ENCODE results near the gene PALLD. TPM values are rescaled to one million over a fixed set of nuclear protein-coding genes. Genes with fewer than 3 reads are reported as not detected.

The PALLD gene
- polyA plus RNA-seq, 3 donors, result 7.0 to 145 (median 22.7) TPM

DNA sequence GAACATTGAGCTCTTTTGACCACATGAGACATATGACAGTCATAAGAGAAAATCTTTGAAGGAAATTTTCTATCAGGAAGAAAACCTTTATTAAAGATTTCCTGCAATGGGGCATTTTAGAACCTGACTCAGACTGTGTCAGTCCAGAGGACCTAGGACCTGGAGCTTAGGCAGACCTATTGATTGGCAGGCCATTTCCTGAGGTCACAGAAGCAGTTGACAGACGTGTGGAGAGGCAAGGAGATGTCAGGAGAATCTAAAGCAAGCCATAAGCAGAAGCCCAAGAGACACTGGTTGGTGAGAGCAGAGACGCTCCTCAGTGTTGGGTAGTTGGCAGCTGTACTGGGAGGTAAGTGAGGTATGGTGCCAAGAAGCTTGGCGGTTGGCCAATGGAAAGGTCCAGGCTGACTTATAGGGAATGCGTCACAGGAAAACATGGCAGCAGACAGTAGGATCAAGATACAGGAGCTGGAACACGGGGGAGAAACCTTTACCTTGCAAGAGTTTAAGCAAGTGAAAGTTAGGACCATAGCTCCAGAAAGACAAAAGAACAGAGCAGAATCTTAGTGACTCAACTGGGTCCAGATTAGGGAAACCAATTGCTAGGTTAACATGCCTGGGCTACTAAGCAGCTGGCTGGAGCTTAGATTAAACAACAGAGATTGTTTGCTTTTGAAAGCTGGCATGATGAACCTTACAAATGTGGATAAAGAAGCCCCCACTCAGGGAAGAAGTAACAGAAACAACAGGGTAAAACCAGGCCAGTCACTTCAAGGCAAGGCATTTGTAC lies 18.6 kb downstream of the PALLD start:
- no peak overlapping the region for H3K27ac ChIP-seq (ENCODE audit: low read depth, low read length)
- WGBS, 3 donors, result 47 to 87% (median 83%) methylated on average over 5 of the region's 5 CpGs

GRCh38 chr4:168516841-168517240 lies 20.0 kb downstream of the PALLD start:
- 42 to 79% (median 75%) methylated on average over 2 of the region's 2 CpGs for WGBS, 3 donors

GRCh38 chr4:168519576-168519975 lies 22.7 kb downstream of the PALLD start:
- no peak overlapping the region for H3K27ac ChIP-seq (ENCODE audit: low read depth, low read length)
- 96 to 100% (median 97%) methylated on average over 1 of the region's 1 CpG for WGBS, 3 donors

More at GRCh38 chr4:168516841-168517240, 20.0 kb downstream of the PALLD start:
- no peak overlapping the region for H3K27ac ChIP-seq (ENCODE audit: low read depth, low read length)

- 44 to 59% (median 55%) methylated on average over 2 of the region's 2 CpGs for WGBS, 3 donors
- no peak overlapping the region for H3K27ac ChIP-seq (ENCODE audit: low read depth, low read length)
These were observed 24.9 kb downstream of the PALLD start for GRCh38 chr4:168521721-168522120.

GRCh38 chr4:168522356-168522755 lies 25.5 kb downstream of the PALLD start:
- 65 to 68% (median 68%) methylated on average over 2 of the region's 2 CpGs for WGBS, 3 donors
- H3K27ac ChIP-seq (ENCODE audit: low read depth, low read length), result no peak overlapping the region

- H3K27ac ChIP-seq (ENCODE audit: low read depth, low read length), result no peak overlapping the region
- 68 to 93% (median 74%) methylated on average over 2 of the region's 2 CpGs for WGBS, 3 donors
These were observed 26.1 kb downstream of the PALLD start for GRCh38 chr4:168522829-168523489.

GRCh38 chr4:168524006-168524405 lies 27.2 kb downstream of the PALLD start:
- no peak overlapping the region for H3K27ac ChIP-seq (ENCODE audit: low read depth, low read length)

DNA sequence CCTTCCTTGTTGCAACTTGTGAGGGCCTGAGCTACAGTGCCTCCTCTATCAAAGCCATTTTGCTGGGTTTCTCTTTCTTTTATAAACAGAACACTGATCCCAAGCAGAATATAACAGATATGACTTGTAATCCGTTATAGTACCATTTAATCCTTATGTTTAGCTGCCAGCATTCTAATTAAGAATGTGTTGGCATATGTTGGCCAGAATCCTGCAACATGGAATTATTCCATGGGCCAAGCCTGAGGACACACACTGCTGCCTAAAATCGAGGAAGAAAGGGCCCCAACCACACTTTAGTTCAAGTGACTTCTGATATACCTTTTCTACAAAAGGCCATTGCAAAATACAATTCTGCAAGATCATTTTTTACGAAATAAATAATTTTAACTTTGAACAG lies 28.0 kb downstream of the PALLD start:
- H3K27ac ChIP-seq (ENCODE audit: low read depth, low read length), result no peak overlapping the region
- 87 to 90% (median 90%) methylated on average over 3 of the region's 3 CpGs for WGBS, 3 donors

- H3K27ac ChIP-seq (ENCODE audit: low read depth, low read length), result no peak overlapping the region
- 94 to 100% (median 100%) methylated on average over 1 of the region's 1 CpG for WGBS, 3 donors
These were observed 30.7 kb downstream of the PALLD start for GRCh38 chr4:168527560-168527959.

- WGBS, 3 donors, result 81 to 90% (median 89%) methylated on average over 8 of the region's 8 CpGs
- no peak overlapping the region for H3K27ac ChIP-seq (ENCODE audit: low read depth, low read length)
These were observed 31.5 kb downstream of the PALLD start for GRCh38 chr4:168528131-168528949.

- WGBS, 3 donors, result 85 to 91% (median 88%) methylated on average over 6 of the region's 6 CpGs
- no peak overlapping the region for H3K27ac ChIP-seq (ENCODE audit: low read depth, low read length)
These were observed 32.4 kb downstream of the PALLD start for GRCh38 chr4:168529257-168529656.

DNA sequence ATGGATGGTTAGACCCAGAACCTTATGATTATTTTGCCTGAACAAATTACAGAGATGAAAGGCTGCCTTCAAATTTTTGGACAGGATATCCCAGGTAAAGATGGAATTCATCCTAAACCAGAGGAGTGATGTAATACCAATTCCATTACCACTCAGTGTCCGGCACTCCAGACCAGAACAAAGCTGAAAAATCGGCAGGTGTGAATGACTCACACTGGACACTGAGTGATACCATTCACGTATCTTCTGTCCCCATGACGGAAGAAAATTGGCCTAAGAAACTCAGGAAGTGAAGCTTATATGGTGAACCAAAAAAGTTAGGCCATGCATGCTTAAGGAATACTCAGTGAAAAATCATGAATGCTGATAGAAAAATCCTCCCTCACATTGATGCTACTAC lies 34.5 kb downstream of the PALLD start:
- no peak overlapping the region for H3K27ac ChIP-seq (ENCODE audit: low read depth, low read length)
- WGBS, 3 donors, result 84 to 92% (median 89%) methylated on average over 4 of the region's 4 CpGs

- 69 to 98% (median 85%) methylated on average over 1 of the region's 1 CpG for WGBS, 3 donors
- no peak overlapping the region for H3K27ac ChIP-seq (ENCODE audit: low read depth, low read length)
These were observed 37.7 kb downstream of the PALLD start for GRCh38 chr4:168534535-168534934.

GRCh38 chr4:168535689-168536088 lies 38.8 kb downstream of the PALLD start:
- WGBS, 3 donors, result 62 to 77% (median 66%) methylated on average over 5 of the region's 5 CpGs
- H3K27ac ChIP-seq (ENCODE audit: low read depth, low read length), result no peak overlapping the region

- whole genome bisulfite sequencing, 3 donors, result 65 to 72% (median 72%) methylated on average over 7 of the region's 7 CpGs
- no peak overlapping the region for H3K27ac ChIP-seq (ENCODE audit: low read depth, low read length)
These were observed 39.6 kb downstream of the PALLD start for GRCh38 chr4:168536448-168536847.

GRCh38 chr4:168537086-168537485 lies 40.2 kb downstream of the PALLD start:
- WGBS, 3 donors, result 98 to 100% (median 98%) methylated on average over 4 of the region's 4 CpGs
- no peak overlapping the region for H3K27ac ChIP-seq (ENCODE audit: low read depth, low read length)

DNA sequence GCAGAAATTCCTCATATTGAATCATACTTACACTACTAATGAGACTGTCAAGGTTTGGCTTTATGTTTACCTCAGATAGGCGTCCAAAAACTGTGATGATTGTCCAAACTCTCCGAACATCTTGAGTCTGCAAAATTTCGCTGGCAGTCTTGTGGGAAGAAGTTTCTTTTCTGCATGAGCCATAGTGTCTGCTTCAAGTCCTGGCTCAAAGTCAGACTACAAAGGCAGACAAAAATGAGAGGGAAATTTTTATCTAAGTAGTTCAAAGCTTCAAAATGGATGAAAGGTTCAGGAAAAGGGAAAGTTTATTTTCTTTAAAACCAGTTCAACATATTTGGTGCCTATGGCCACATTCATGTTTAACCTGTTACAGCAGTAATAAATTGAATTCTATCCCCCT lies 40.7 kb downstream of the PALLD start:
- 64 to 68% (median 66%) methylated on average over 3 of the region's 3 CpGs for WGBS, 3 donors
- H3K27ac ChIP-seq (ENCODE audit: low read depth, low read length), result no peak overlapping the region

DNA sequence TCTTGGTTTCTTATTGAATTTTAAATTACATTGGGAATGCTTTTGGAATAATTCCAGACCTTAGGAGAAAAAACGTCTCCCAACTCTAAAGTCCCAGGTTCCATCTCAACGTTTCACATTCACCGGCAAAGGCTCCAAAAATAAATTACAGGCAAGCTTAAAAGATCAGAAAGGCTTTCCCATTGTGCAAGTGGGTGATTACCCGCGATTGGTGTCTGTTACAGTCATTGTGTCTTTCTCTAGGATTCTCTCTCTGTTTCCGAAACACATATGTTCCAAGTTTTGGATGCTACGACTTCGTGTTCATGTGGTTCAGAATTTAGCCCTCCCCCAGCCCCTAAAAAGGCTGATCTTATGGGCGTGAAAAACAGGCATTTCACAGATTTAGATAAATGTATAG lies 41.8 kb downstream of the PALLD start:
- 82 to 89% (median 82%) methylated on average over 9 of the region's 9 CpGs for WGBS, 3 donors
- no peak overlapping the region for H3K27ac ChIP-seq (ENCODE audit: low read depth, low read length)

- H3K27ac ChIP-seq (ENCODE audit: low read depth, low read length), result no peak overlapping the region
- WGBS, 3 donors, result 75 to 90% (median 82%) methylated on average over 9 of the region's 9 CpGs
These were observed 43.2 kb downstream of the PALLD start for GRCh38 chr4:168540086-168540485.

All from adipose tissue (tissue), 3 donors.